Fibroblast of villous mesenchyme (primary cell): ENCODE measurements around the gene INSYN2A. TPM values are rescaled to one million over a fixed set of nuclear protein-coding genes. Genes with fewer than 3 reads are reported as not detected.
A peak's percentile ranks its signal among the peaks of the same experiment; 100 is the strongest.

Source experiments
- DNase-seq: peaks from one replicate; pipeline ENCODE4 v3.0.0-alpha.2; 2010; ENCODE audit warnings: low read depth
- H3K4me3 ChIP-seq: 2 replicates; pipeline ENCODE4 v1.5.1; 2011; ENCODE audit warnings: low read depth, mild to moderate bottlenecking, low read length
- total RNA-seq: library from RNA; depleted of rRNA; stranded (reverse); fragments of >200 nt; gene quantifications from 2 replicates; pipeline ENCODE4 v1.2.3, GENCODE V29; 2012
- TF ChIP-seq, protein P1 (sequence below): IDR thresholded peaks from 2 replicates; pipeline ENCODE4 v1.5.1; 2012; ENCODE audit warnings: low read depth, mild to moderate bottlenecking, low read length; ENCODE audit not compliant: insufficient read depth

The INSYN2A gene, protein sequence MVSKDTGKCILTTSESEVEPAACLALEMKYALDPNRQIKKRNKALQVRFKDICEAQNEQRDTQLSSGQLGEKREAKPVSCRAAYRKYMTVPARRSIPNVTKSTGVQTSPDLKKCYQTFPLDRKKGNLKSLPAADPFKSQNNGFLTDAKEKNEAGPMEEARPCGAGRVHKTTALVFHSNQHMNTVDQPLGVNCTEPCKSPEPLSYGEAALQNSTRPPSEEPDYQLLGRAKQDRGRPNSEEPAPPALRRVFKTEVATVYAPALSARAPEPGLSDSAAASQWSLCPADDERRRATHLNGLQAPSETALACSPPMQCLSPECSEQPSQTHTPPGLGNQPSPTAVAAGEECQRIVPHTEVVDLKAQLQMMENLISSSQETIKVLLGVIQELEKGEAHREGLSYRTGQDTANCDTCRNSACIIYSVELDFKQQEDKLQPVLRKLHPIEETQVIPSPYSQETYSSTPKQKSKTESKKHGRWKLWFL
- total RNA-seq, result under 0.01 TPM in 2 replicates

DNA sequence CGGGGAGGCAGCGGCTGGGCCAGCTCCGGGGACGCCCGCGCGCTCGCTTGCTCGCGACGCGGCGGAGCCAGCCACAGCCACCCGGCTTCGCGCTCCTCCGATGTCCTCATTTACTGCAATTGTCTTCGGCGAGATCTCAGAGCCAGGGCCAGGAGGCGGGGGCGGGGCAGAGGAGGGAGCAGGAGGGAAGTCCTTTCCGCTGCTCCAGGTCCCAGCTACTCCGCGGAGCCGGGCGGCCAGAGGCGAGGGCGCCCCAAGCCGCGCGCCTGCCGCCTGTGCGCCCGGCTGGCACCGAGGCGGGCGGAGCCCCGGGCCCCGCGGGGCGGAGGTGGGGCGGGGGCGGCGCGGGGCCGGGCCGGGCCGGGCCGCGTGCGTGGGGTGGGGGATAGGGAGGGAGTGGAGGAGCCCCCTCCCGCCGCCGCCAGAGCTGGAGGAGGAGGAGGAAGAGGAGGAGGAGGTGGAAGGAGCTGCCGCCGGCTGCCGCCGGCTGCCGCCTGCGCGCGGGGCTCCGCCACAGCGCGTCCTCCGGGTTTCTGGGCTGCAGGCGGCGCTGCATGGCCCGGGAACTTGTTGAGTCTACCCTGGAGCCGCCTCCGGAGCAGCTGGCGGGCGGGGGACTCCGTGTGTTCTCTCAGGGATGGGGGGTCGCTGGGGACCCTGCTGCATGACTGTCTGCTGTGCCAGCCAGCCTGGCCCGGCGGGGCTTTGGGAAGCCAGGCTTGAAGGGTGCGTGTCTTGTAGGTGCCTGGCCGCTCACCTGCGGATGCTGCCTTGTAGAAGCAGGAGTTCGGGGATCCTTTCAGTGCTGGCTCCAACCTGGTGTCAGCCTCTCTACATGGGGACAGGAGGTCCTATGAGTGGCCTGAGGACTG lies at the start of gene INSYN2A:
Gene INSYN2A, minus strand, starts transcription at position 310 of the 872 bp plus-strand sequence. CDS start 20,196 bp downstream, outside the sequence.
- DNase-seq, result peak; percentile 45
- TF ChIP-seq, protein P1, sequence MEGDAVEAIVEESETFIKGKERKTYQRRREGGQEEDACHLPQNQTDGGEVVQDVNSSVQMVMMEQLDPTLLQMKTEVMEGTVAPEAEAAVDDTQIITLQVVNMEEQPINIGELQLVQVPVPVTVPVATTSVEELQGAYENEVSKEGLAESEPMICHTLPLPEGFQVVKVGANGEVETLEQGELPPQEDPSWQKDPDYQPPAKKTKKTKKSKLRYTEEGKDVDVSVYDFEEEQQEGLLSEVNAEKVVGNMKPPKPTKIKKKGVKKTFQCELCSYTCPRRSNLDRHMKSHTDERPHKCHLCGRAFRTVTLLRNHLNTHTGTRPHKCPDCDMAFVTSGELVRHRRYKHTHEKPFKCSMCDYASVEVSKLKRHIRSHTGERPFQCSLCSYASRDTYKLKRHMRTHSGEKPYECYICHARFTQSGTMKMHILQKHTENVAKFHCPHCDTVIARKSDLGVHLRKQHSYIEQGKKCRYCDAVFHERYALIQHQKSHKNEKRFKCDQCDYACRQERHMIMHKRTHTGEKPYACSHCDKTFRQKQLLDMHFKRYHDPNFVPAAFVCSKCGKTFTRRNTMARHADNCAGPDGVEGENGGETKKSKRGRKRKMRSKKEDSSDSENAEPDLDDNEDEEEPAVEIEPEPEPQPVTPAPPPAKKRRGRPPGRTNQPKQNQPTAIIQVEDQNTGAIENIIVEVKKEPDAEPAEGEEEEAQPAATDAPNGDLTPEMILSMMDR, result peak; percentile 26
- H3K4me3 ChIP-seq, result peak within 1 kb of the TSS; percentile 47

- DNase-seq, result no peak
- TF ChIP-seq, protein P1, result no peak
- no peak overlapping the region for H3K4me3 ChIP-seq
Observed at GRCh38 chr10:127245456-127245855, 49.1 kb upstream of the INSYN2A start.

DNA sequence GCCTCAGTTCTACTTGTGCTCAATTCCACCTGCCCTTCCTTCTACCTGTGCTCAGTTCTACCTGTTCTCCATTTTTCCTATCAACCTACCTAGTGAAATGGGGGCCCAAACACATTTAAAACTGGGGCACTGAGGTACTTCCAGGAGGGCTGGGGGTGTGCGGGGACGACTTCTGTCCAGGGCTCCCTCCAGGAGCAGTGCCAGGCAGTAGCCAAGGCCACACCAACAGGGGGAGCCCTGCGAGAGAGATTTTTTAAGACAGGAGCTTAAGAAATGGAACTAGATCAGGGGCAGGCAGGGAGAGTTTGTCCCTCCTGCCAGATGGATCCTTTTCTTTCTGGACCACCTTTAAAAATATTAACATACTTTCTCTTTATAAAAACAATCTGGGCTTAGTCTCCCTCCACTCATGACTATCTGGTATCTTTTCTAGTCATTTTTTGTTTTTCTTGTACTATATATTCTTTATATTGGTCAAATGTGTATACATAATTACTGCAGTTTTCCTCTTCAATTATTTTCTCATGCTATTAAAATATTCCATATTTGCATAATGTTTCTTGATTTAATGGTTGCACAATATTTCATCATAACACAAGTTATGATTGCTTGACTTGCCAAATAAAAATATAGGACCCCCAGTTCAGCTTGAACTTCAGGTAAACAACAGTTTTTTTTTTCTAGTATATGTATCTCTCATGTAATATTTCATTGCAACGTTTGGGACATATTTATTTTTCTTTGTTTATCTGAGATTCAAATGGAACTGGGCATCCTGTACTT lies 47.3 kb upstream of the INSYN2A start:
- TF ChIP-seq, protein P1, result peak; percentile 76
- no peak overlapping the region for H3K4me3 ChIP-seq
- peak; percentile 49 for DNase-seq

GRCh38 chr10:127242914-127243313 lies 46.5 kb upstream of the INSYN2A start:
- TF ChIP-seq, protein P1, result no peak
- DNase-seq, result no peak
- H3K4me3 ChIP-seq, result no peak overlapping the region

- TF ChIP-seq, protein P1, result no peak
- no peak overlapping the region for H3K4me3 ChIP-seq
- DNase-seq, result no peak
Observed at GRCh38 chr10:127236266-127236665, 39.9 kb upstream of the INSYN2A start.

DNA sequence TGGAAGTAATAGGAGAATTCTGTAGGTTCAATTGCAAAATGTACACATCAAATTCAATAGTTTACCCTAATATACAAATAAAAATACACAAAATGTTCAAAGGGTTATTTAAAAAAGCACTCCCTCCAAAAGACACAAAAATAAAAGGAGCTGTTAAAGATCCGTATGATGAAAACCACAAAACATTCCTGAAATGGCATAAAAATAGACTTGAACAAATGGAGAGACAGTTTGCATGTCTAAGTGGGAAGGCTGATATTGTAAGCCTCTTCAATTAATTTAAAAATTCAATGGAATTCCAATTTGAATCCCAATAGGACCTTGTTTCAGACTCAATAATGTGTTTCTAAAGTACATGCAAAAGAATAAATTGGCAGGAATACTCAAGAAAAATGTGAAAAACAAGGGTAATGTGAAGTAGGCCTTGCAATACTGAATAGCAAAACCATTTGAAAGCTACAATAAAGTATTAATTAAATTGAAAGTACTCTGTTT lies 38.0 kb upstream of the INSYN2A start:
- no peak for DNase-seq
- H3K4me3 ChIP-seq, result no peak overlapping the region
- TF ChIP-seq, protein P1, result no peak
